IgD-negative memory B cell (primary cell): ENCODE data around the gene KRTAP9-2. TPM values are rescaled to one million over a fixed set of nuclear protein-coding genes. Genes with fewer than 3 reads are reported as not detected.
"Not testable (repeated sequence)": the region's sequence is repeated elsewhere in the genome, so short reads cannot be mapped to it uniquely, and the experiment has no call there.

Experiments
- H3K27ac Mint-ChIP-seq, 3 donors: one replicate each; pipeline ENCODE4 v1.8.0; 2020 to 2022; ENCODE audit warnings: mild to moderate bottlenecking in 3 of 3, mixed read lengths in 3 of 3, moderate library complexity in 1 of 3
- H3K27me3 Mint-ChIP-seq: one replicate; pipeline ENCODE4 v1.8.0; 2021; ENCODE audit warnings: mixed read lengths
- H3K36me3 Mint-ChIP-seq: one replicate; pipeline ENCODE4 v1.8.0; 2020; ENCODE audit warnings: mild to moderate bottlenecking, mixed read lengths
- H3K4me1 Mint-ChIP-seq, 3 donors: one replicate each; pipeline ENCODE4 v1.8.0; 2020 to 2022; ENCODE audit warnings: mixed read lengths in 3 of 3, mild to moderate bottlenecking in 1 of 3
- H3K4me3 Mint-ChIP-seq, 4 donors: one replicate each; pipeline ENCODE4 v1.8.0; 2020 to 2022; ENCODE audit warnings: mild to moderate bottlenecking in 4 of 4, mixed read lengths in 4 of 4, moderate library complexity in 3 of 4
- H3K9me3 Mint-ChIP-seq, 3 donors: one replicate each; pipeline ENCODE4 v1.8.0; 2020 to 2021; ENCODE audit warnings: mixed read lengths in 3 of 3, mild to moderate bottlenecking in 1 of 3
- polyA plus RNA-seq: library from polyadenylated mRNA; unstranded; fragments of 300-500 nt; fragmentation: Illumina TruSeq; gene quantifications from one replicate; pipeline ENCODE4 v1.2.3, GENCODE V29; 2021

Gene KRTAP9-2
- polyA plus RNA-seq, 1 donor from 2014 or later: not detected

GRCh38 chr17:41212524-41213169 lies 13.8 kb upstream of the KRTAP9-2 start:
- H3K4me1 Mint-ChIP-seq: peaks cover 0 to 10% (median 0%) of the 10 kb centered on the region in 3 donors
- H3K9me3 Mint-ChIP-seq: peaks cover 0 to 5% (median 0%) of the 10 kb centered on the region in 3 donors
- no peaks in the 10 kb centered on the region for H3K36me3 Mint-ChIP-seq
- peaks cover 40% of the 10 kb centered on the region for H3K27me3 Mint-ChIP-seq
- H3K4me3 Mint-ChIP-seq: peak overlapping the region in 1 of 4 donors; percentile 26
- no peak overlapping the region for H3K27ac Mint-ChIP-seq

GRCh38 chr17:41215681-41216080 lies 10.8 kb upstream of the KRTAP9-2 start:
- H3K36me3 Mint-ChIP-seq: no peaks in the 10 kb centered on the region
- peaks cover 20% of the 10 kb centered on the region for H3K27me3 Mint-ChIP-seq
- H3K9me3 Mint-ChIP-seq: peaks cover 0 to 1% (median 0%) of the 10 kb centered on the region in 3 donors
- no peak overlapping the region for H3K4me3 Mint-ChIP-seq
- peaks cover 0 to 7% (median 0%) of the 10 kb centered on the region in 3 donors for H3K4me1 Mint-ChIP-seq
- no peak overlapping the region for H3K27ac Mint-ChIP-seq

GRCh38 chr17:41223821-41224220 lies 2.6 kb upstream of the KRTAP9-2 start:
- no peak overlapping the region for H3K4me3 Mint-ChIP-seq
- H3K36me3 Mint-ChIP-seq: no peaks in the 10 kb centered on the region
- no peaks in the 10 kb centered on the region for H3K9me3 Mint-ChIP-seq
- H3K27me3 Mint-ChIP-seq: peaks cover 11% of the 10 kb centered on the region
- no peak overlapping the region for H3K27ac Mint-ChIP-seq
- no peaks in the 10 kb centered on the region for H3K4me1 Mint-ChIP-seq

- Mint-ChIP-seq H3K4me1 (peaks cover 0 to 3% (median 0%) of the 10 kb centered on the region in 3 donors), H3K27me3 (peaks cover 15% of the 10 kb centered on the region), H3K9me3 (no peaks in the 10 kb centered on the region), H3K4me3 (no peak overlapping the region), H3K27ac (no peak overlapping the region), H3K36me3 (no peaks in the 10 kb centered on the region)
These were observed 397 bp upstream of the KRTAP9-2 start for GRCh38 chr17:41226051-41226450.

GRCh38 chr17:41230094-41230493 lies 3.6 kb downstream of the KRTAP9-2 start:
- H3K36me3 Mint-ChIP-seq: no peaks in the 10 kb centered on the region
- H3K27ac Mint-ChIP-seq: no peak overlapping the region
- H3K4me1 Mint-ChIP-seq: peaks cover 0 to 4% (median 0%) of the 10 kb centered on the region in 3 donors
- no peak overlapping the region for H3K4me3 Mint-ChIP-seq
- no peaks in the 10 kb centered on the region for H3K9me3 Mint-ChIP-seq
- H3K27me3 Mint-ChIP-seq: peaks cover 23% of the 10 kb centered on the region

GRCh38 chr17:41231731-41232130 lies 5.3 kb downstream of the KRTAP9-2 start:
- peaks cover 25% of the 10 kb centered on the region for H3K27me3 Mint-ChIP-seq
- H3K4me1 Mint-ChIP-seq: peaks cover 0 to 4% (median 0%) of the 10 kb centered on the region in 3 donors
- no peaks in the 10 kb centered on the region for H3K36me3 Mint-ChIP-seq
- H3K27ac Mint-ChIP-seq: no peak overlapping the region
- H3K9me3 Mint-ChIP-seq: no peaks in the 10 kb centered on the region
- H3K4me3 Mint-ChIP-seq: no peak overlapping the region

- not testable (repeated sequence) for H3K36me3 Mint-ChIP-seq, H3K4me3 Mint-ChIP-seq, H3K9me3 Mint-ChIP-seq, H3K4me1 Mint-ChIP-seq, H3K27ac Mint-ChIP-seq
- H3K27me3 Mint-ChIP-seq: peaks cover 25% of the 10 kb centered on the region
These were observed 6.1 kb downstream of the KRTAP9-2 start, which contains the start of gene KRTAP9-3 for GRCh38 chr17:41232399-41233105. KRTAP9-3 (plus strand) TSS chr17:41232449; CDS start chr17:41232502, 53 bp downstream.

GRCh38 chr17:41237116-41237515 lies 10.7 kb downstream of the KRTAP9-2 start:
- H3K27ac Mint-ChIP-seq, H3K4me3 Mint-ChIP-seq, H3K36me3 Mint-ChIP-seq, H3K9me3 Mint-ChIP-seq, H3K4me1 Mint-ChIP-seq: not testable (repeated sequence)
- H3K27me3 Mint-ChIP-seq: peaks cover 16% of the 10 kb centered on the region

GRCh38 chr17:41237949-41238437 lies 11.5 kb downstream of the KRTAP9-2 start, which contains the start of gene KRTAP9-8:
KRTAP9-8 (plus strand) TSS chr17:41237999; CDS start chr17:41238052, 53 bp downstream.
- peaks cover 15% of the 10 kb centered on the region for H3K27me3 Mint-ChIP-seq
- H3K9me3 Mint-ChIP-seq, H3K27ac Mint-ChIP-seq, H3K4me3 Mint-ChIP-seq, H3K4me1 Mint-ChIP-seq, H3K36me3 Mint-ChIP-seq: not testable (repeated sequence)

- H3K4me3 Mint-ChIP-seq, H3K36me3 Mint-ChIP-seq, H3K27me3 Mint-ChIP-seq, H3K4me1 Mint-ChIP-seq, H3K9me3 Mint-ChIP-seq, H3K27ac Mint-ChIP-seq: not testable (repeated sequence)
These were observed 20.7 kb downstream of the KRTAP9-2 start for GRCh38 chr17:41246995-41247787.

GRCh38 chr17:41249637-41250240 lies 23.3 kb downstream of the KRTAP9-2 start, which contains the start of gene KRTAP9-4:
KRTAP9-4 (plus strand) TSS chr17:41249687; CDS start chr17:41249721, 34 bp downstream.
- not testable (repeated sequence) for H3K27me3 Mint-ChIP-seq, H3K4me1 Mint-ChIP-seq, H3K36me3 Mint-ChIP-seq, H3K9me3 Mint-ChIP-seq, H3K4me3 Mint-ChIP-seq
- H3K27ac Mint-ChIP-seq: peak within 1 kb of the TSS in 1 of 3 donors; percentile 10

GRCh38 chr17:41251261-41251660 lies 24.8 kb downstream of the KRTAP9-2 start:
- H3K36me3 Mint-ChIP-seq: peaks cover 2% of the 10 kb centered on the region
- no peak overlapping the region for H3K4me3 Mint-ChIP-seq
- H3K4me1 Mint-ChIP-seq: peaks cover 0 to 11% (median 0%) of the 10 kb centered on the region in 3 donors
- H3K9me3 Mint-ChIP-seq: no peaks in the 10 kb centered on the region
- peaks cover 14% of the 10 kb centered on the region for H3K27me3 Mint-ChIP-seq
- no peak overlapping the region for H3K27ac Mint-ChIP-seq

- Mint-ChIP-seq H3K36me3 (no peaks in the 10 kb centered on the region), H3K9me3 (no peaks in the 10 kb centered on the region), H3K4me3 (no peak overlapping the region), H3K27ac (no peak overlapping the region), H3K4me1 (peaks cover 0 to 11% (median 0%) of the 10 kb centered on the region in 3 donors), H3K27me3 (peaks cover 19% of the 10 kb centered on the region)
These were observed 28.4 kb downstream of the KRTAP9-2 start for GRCh38 chr17:41254861-41255260.

GRCh38 chr17:41255381-41256290 lies 29.2 kb downstream of the KRTAP9-2 start, which contains the start of gene KRTAP9-9:
KRTAP9-9 (plus strand) TSS chr17:41255384.
- H3K4me3 Mint-ChIP-seq, H3K27ac Mint-ChIP-seq, H3K9me3 Mint-ChIP-seq, H3K36me3 Mint-ChIP-seq: not testable (repeated sequence)
- Mint-ChIP-seq H3K27me3 (peaks cover 17% of the 10 kb centered on the region), H3K4me1 (peaks cover 0 to 11% (median 0%) of the 10 kb centered on the region in 3 donors)
